ENCODE measurements around the gene CNTN4. TPM values are rescaled to one million over a fixed set of nuclear protein-coding genes. Genes with fewer than 3 reads are reported as not detected.

The CNTN4 gene
- polyA plus RNA-seq, 1 donor (not counting 4 experiments of a cell fraction or from before 2014, with no cell fraction given), result not detected

- Histone ChIP-seq H3K27ac (ENCODE audit: control insufficient read depth, insufficient read depth, low read length) (no peak overlapping the region), H2AFZ (ENCODE audit: control insufficient read depth, low read length) (no peak overlapping the region), H3K9me3 (ENCODE audit: control insufficient read depth, low read depth, low read length) (no peaks in the 10 kb centered on the region), H3K36me3 (ENCODE audit: control insufficient read depth in 2 of 2, extremely low read depth in 1 of 2, insufficient read depth in 2 of 2, low read length in 2 of 2) (no peaks in the 10 kb centered on the region), H3K9ac (ENCODE audit: control insufficient read depth, extremely low read depth, insufficient read depth, low read length) (no peak overlapping the region), H3K4me1 (ENCODE audit: control insufficient read depth, extremely low read depth, insufficient read depth, low read length) (no peaks in the 10 kb centered on the region), H3K4me3 (ENCODE audit: control insufficient read depth in 2 of 3, extremely low read depth in 1 of 3, insufficient read depth in 2 of 3, low read depth in 1 of 3, low read length in 3 of 3) (no peak overlapping the region), H4K20me1 (ENCODE audit: control insufficient read depth, extremely low read depth, insufficient read depth, low read length) (no peaks in the 10 kb centered on the region), H3K9me1 (ENCODE audit: control insufficient read depth, extremely low read depth, insufficient read depth, low read length) (no peaks in the 10 kb centered on the region), H3K27me3 (ENCODE audit: control insufficient read depth, extremely low read depth, insufficient read depth, low read length) (no peaks in the 10 kb centered on the region), H3K4me2 (ENCODE audit: control insufficient read depth, extremely low read depth, insufficient read depth, low read depth, low read length) (no peak overlapping the region), H3K79me2 (ENCODE audit: control insufficient read depth, insufficient read depth, low read length) (no peaks in the 10 kb centered on the region)
- FAIRE-seq (no peak), DNase-seq (ENCODE audit: low read depth, low spot score) (no peak)
- dilution Hi-C loops (cut with MboI; ENCODE audit: extremely low pct_ligation_motif_present, low sequenced_read_pairs), result no loop called here
- TF ChIP-seq EZH2 (IDR thresholded peaks at IDR 0.05; ENCODE audit: low read length) (no peak), CTCF (optimal IDR thresholded peaks at IDR 0.05 in 1 of 3, IDR thresholded peaks at IDR 0.05 in 1 of 3, conservative IDR thresholded peaks at IDR 0.05 in 1 of 3; ENCODE audit: extremely low read depth in 1 of 3, insufficient read depth in 2 of 3, low read length in 3 of 3) (no peak)
Observed at GRCh38 chr3:2274526-2274925, 175.9 kb downstream of the CNTN4 start.

GRCh38 chr3:2283818-2284217 is 185.2 kb downstream of the CNTN4 start:
- dilution Hi-C loops (cut with MboI; ENCODE audit: extremely low pct_ligation_motif_present, low sequenced_read_pairs), result no loop called here
- Histone ChIP-seq H4K20me1 (ENCODE audit: control insufficient read depth, extremely low read depth, insufficient read depth, low read length) (no peaks in the 10 kb centered on the region), H3K9me3 (ENCODE audit: control insufficient read depth, low read depth, low read length) (no peaks in the 10 kb centered on the region), H3K9me1 (ENCODE audit: control insufficient read depth, extremely low read depth, insufficient read depth, low read length) (no peaks in the 10 kb centered on the region), H3K9ac (ENCODE audit: control insufficient read depth, extremely low read depth, insufficient read depth, low read length) (no peak overlapping the region), H3K27ac (ENCODE audit: control insufficient read depth, insufficient read depth, low read length) (no peak overlapping the region), H3K27me3 (ENCODE audit: control insufficient read depth, extremely low read depth, insufficient read depth, low read length) (no peaks in the 10 kb centered on the region), H2AFZ (ENCODE audit: control insufficient read depth, low read length) (no peak overlapping the region), H3K4me3 (ENCODE audit: control insufficient read depth in 2 of 3, extremely low read depth in 1 of 3, insufficient read depth in 2 of 3, low read depth in 1 of 3, low read length in 3 of 3) (no peak overlapping the region), H3K4me2 (ENCODE audit: control insufficient read depth, extremely low read depth, insufficient read depth, low read depth, low read length) (no peak overlapping the region), H3K79me2 (ENCODE audit: control insufficient read depth, insufficient read depth, low read length) (no peaks in the 10 kb centered on the region), H3K36me3 (ENCODE audit: control insufficient read depth in 2 of 2, extremely low read depth in 1 of 2, insufficient read depth in 2 of 2, low read length in 2 of 2) (no peaks in the 10 kb centered on the region), H3K4me1 (ENCODE audit: control insufficient read depth, extremely low read depth, insufficient read depth, low read length) (no peaks in the 10 kb centered on the region)
- no peak for TF ChIP-seq CTCF (optimal IDR thresholded peaks at IDR 0.05 in 1 of 3, IDR thresholded peaks at IDR 0.05 in 1 of 3, conservative IDR thresholded peaks at IDR 0.05 in 1 of 3; ENCODE audit: extremely low read depth in 1 of 3, insufficient read depth in 2 of 3, low read length in 3 of 3)
- TF ChIP-seq EZH2 (IDR thresholded peaks at IDR 0.05; ENCODE audit: low read length), result no peak
- FAIRE-seq (no peak), DNase-seq (ENCODE audit: low read depth, low spot score) (no peak)

Measured in keratinocyte (primary cell).